SK-N-SH (cell line): ENCODE measurements around the gene CBLN2. TPM values are rescaled to one million over a fixed set of nuclear protein-coding genes. Genes with fewer than 3 reads are reported as not detected.

Experiments used
- CTCF ChIA-PET: fragments of 300-600, 350-600 bp; formaldehyde crosslinking; extraction: SDS; loops from one replicate; lab custom pipeline; 2021; lab: Yijun Ruan, JAX
- POLR2A ChIA-PET: fragments of 350-600 bp; sonication (Branson Sonifier 250); formaldehyde crosslinking; extraction: SDS; loops from one replicate; lab custom pipeline; 2020; ENCODE audit warnings: antibody characterized with exemption, inconsistent platforms; lab: Yijun Ruan, JAX
- DNase-seq: peaks from one replicate; pipeline ENCODE4 v3.0.0; 2012
- H2AFZ ChIP-seq: fragments of 200-600 bp; sonication (generic); 2 replicates; pipeline ENCODE4 v1.8.1; 2016; ENCODE audit warnings: antibody characterized with exemption, mild to moderate bottlenecking, low read depth
- H3F3A ChIP-seq: fragments of 200-600 bp; sonication (generic); replicated peaks from 2 replicates; pipeline ENCODE3; 2016; ENCODE audit warnings: antibody characterized with exemption, mild to moderate bottlenecking; ENCODE audit not compliant: insufficient read depth
- H3K27ac ChIP-seq, 2 experiments: fragments of 200-500 bp in 1 of 2; fragments of 200-600 bp in 1 of 2; sonication (Bioruptor generic) in 1 of 2; sonication (generic), shearing (Covaris generic) in 1 of 2; 2 replicates each; pipeline versions ENCODE4 v1.5.1 to v1.6.1; 2014 to 2016; ENCODE audit warnings: low read depth in 2 of 2, inconsistent platforms in 1 of 2, low read length in 1 of 2, mild to moderate bottlenecking in 1 of 2, mixed read lengths in 1 of 2
- H3K27me3 ChIP-seq: fragments of 200-600 bp; sonication (generic), shearing (Covaris generic); 2 replicates; pipeline ENCODE4 v1.6.1; 2016; ENCODE audit warnings: mixed run types; ENCODE audit not compliant: insufficient read depth
- H3K36me3 ChIP-seq, 2 experiments: fragments of 200-500 bp in 1 of 2; fragments of 200-600 bp in 1 of 2; sonication (Bioruptor generic) in 1 of 2; sonication (generic) in 1 of 2; replicated peaks in 1 of 2; 2 replicates each; pipeline versions ENCODE3 to v1.5.1; 2014 to 2016; ENCODE audit warnings: low read length in 1 of 2, mild to moderate bottlenecking in 1 of 2; ENCODE audit not compliant: insufficient read depth in 2 of 2, control insufficient read depth in 1 of 2
- H3K4me1 ChIP-seq, 2 experiments: fragments of 200-500 bp in 1 of 2; fragments of 200-600 bp in 1 of 2; sonication (Bioruptor generic) in 1 of 2; sonication (generic), shearing (Covaris generic) in 1 of 2; 2 replicates each; pipeline versions ENCODE4 v1.5.1 to v1.6.1; 2014 to 2016; ENCODE audit warnings: low read depth in 1 of 2, low read length in 1 of 2, mixed run types in 1 of 2; ENCODE audit not compliant: insufficient read depth in 2 of 2, control insufficient read depth in 1 of 2
- H3K4me2 ChIP-seq: fragments of 200-600 bp; sonication (generic), shearing (Covaris generic); 2 replicates; pipeline ENCODE4 v1.6.1; 2017; ENCODE audit warnings: mixed run types
- H3K4me3 ChIP-seq, 2 experiments: fragments of 200-500 bp in 1 of 2; fragments of 200-600 bp in 1 of 2; sonication (Bioruptor generic) in 1 of 2; sonication (generic), shearing (Covaris generic) in 1 of 2; 2 replicates each; pipeline versions ENCODE4 v1.5.1 to v1.8.1; 2014 to 2016; ENCODE audit warnings: low read depth in 2 of 2, inconsistent platforms in 1 of 2, low read length in 1 of 2, mild to moderate bottlenecking in 1 of 2, mixed read lengths in 1 of 2, moderate library complexity in 1 of 2
- H3K79me2 ChIP-seq: fragments of 200-600 bp; sonication (generic); 2 replicates; pipeline ENCODE4 v1.8.1; 2017; ENCODE audit warnings: mild to moderate bottlenecking; ENCODE audit not compliant: insufficient read depth
- H3K9ac ChIP-seq: fragments of 200-600 bp; sonication (generic); 2 replicates; pipeline ENCODE4 v1.6.1; 2017; ENCODE audit warnings: mixed run types
- H3K9me2 ChIP-seq: fragments of 200-600 bp; sonication (generic); 2 replicates; pipeline ENCODE4 v1.6.1; 2017; ENCODE audit warnings: mixed run types
- H3K9me3 ChIP-seq: fragments of 200-600 bp; sonication (generic); 2 replicates; pipeline ENCODE4 v1.6.1; 2017; ENCODE audit warnings: mixed run types, mild to moderate bottlenecking, moderate library complexity
- H4K20me1 ChIP-seq: fragments of 200-600 bp; sonication (generic); 2 replicates; pipeline ENCODE4 v1.6.1; 2017; ENCODE audit warnings: mild to moderate bottlenecking, mixed run types; ENCODE audit not compliant: insufficient read depth
- CHD2 ChIP-seq: fragments of 150-350 bp; IDR thresholded peaks from 2 replicates; pipeline ENCODE4 v1.6.1; 2018; ENCODE audit warnings: low read length; ENCODE audit not compliant: partially characterized antibody
- ELF1 ChIP-seq: IDR thresholded peaks from 2 replicates; pipeline ENCODE4 v1.4.0; 2012
- EP300 ChIP-seq, 2 experiments: IDR thresholded peaks; 2 replicates each; pipeline versions ENCODE4 v1.4.0 to v1.6.1; 2012; ENCODE audit warnings: borderline replicate concordance in 1 of 2, low read depth in 1 of 2, low read length in 1 of 2
- FOXM1 ChIP-seq: IDR thresholded peaks from 2 replicates; pipeline ENCODE4 v1.4.0; 2012; ENCODE audit warnings: low read depth, mild to moderate bottlenecking
- GABPA ChIP-seq: IDR thresholded peaks from 2 replicates; pipeline ENCODE4 v1.4.0; 2012; ENCODE audit warnings: low read depth, mild to moderate bottlenecking
- GATA2 ChIP-seq: sonication (generic); formaldehyde crosslinking; IDR thresholded peaks from 2 replicates; pipeline ENCODE4 v1.5.0; 2020; ENCODE audit warnings: mild to moderate bottlenecking, missing genetic modification reagents
- IRF3 ChIP-seq: fragments of 150-350 bp; IDR thresholded peaks from 2 replicates; pipeline ENCODE4 v1.6.1; 2016; ENCODE audit warnings: mild to moderate bottlenecking, low read depth, low read length
- MXI1 ChIP-seq: IDR thresholded peaks from 2 replicates; pipeline ENCODE4 v1.6.1; 2012; ENCODE audit warnings: mild to moderate bottlenecking, low read depth, low read length, improper control_type of control experiment
- POLR2AphosphoS5 ChIP-seq: IDR thresholded peaks from 2 replicates; pipeline ENCODE4 v1.6.1; 2012; ENCODE audit warnings: low read depth, low read length
- RAD21 ChIP-seq: IDR thresholded peaks from 2 replicates; pipeline ENCODE4 v1.6.1; 2012; ENCODE audit warnings: mild to moderate bottlenecking, low read length
- RCOR1 ChIP-seq: fragments of 150-350 bp; IDR thresholded peaks from 2 replicates; pipeline ENCODE4 v1.6.1; 2017; ENCODE audit warnings: antibody characterized with exemption, low read length
- REST ChIP-seq: IDR thresholded peaks from 2 replicates; pipeline ENCODE4 v1.6.1; 2012; ENCODE audit warnings: mild to moderate bottlenecking, low read depth, low read length, moderate library complexity
- SIN3A ChIP-seq: IDR thresholded peaks from 2 replicates; pipeline ENCODE4 v1.6.1; 2012; ENCODE audit warnings: low read depth, mild to moderate bottlenecking, low read length, moderate library complexity, borderline replicate concordance
- SMC3 ChIP-seq: IDR thresholded peaks from 2 replicates; pipeline ENCODE4 v1.6.1; 2012; ENCODE audit warnings: low read depth, low read length, improper control_type of control experiment
- TAF1 ChIP-seq: IDR thresholded peaks from 2 replicates; pipeline ENCODE4 v1.6.1; 2012; ENCODE audit warnings: low read depth, mild to moderate bottlenecking, low read length, moderate library complexity, borderline replicate concordance
- TEAD4 ChIP-seq: IDR thresholded peaks from 2 replicates; pipeline ENCODE4 v1.4.0; 2012; ENCODE audit warnings: mild to moderate bottlenecking, borderline replicate concordance; ENCODE audit not compliant: insufficient read depth
- USF1 ChIP-seq: IDR thresholded peaks from 2 replicates; pipeline ENCODE4 v1.4.0; 2012; ENCODE audit warnings: low read depth, borderline replicate concordance
- YY1 ChIP-seq: IDR thresholded peaks from 2 replicates; pipeline ENCODE4 v1.4.0; 2012; ENCODE audit warnings: low read depth, mild to moderate bottlenecking
- ZBTB33 ChIP-seq: IDR thresholded peaks from 2 replicates; pipeline ENCODE4 v1.4.0; 2012; ENCODE audit warnings: low read depth, borderline replicate concordance
- WGBS: methylation state at CpG from one replicate; pipeline ENCODE4 v1.1.6; 2017; ENCODE audit warnings: low lambda C conversion rate; 5-methylcytosine and 5-hydroxymethylcytosine counted together
- polyA plus RNA-seq, 3 experiments: library from polyadenylated mRNA; depleted of rRNA; stranded (reverse); fragments of >200 nt; gene quantifications; 2 replicates each; pipeline ENCODE4 v1.2.3, GENCODE V29; 2012

Gene CBLN2
- polyA plus RNA-seq, 1 of the 3 experiments (the other 2 are of a cell fraction) = 0.28 TPM

- Histone ChIP-seq H3K9me3 (no peaks in the 10 kb centered on the region), H3K4me3 (no peak overlapping the region), H4K20me1 (no peaks in the 10 kb centered on the region), H3F3A (no peaks in the 10 kb centered on the region), H3K36me3 (no peaks in the 10 kb centered on the region), H3K27ac (no peak overlapping the region), H3K79me2 (no peaks in the 10 kb centered on the region), H3K9me2 (no peaks in the 10 kb centered on the region), H2AFZ (no peak overlapping the region), H3K4me1 (no peaks in the 10 kb centered on the region), H3K27me3 (no peaks in the 10 kb centered on the region), H3K4me2 (no peak overlapping the region), H3K9ac (no peak overlapping the region)
- TF ChIP-seq SIN3A = no peak
- no peak for TF ChIP-seq RCOR1
- TF ChIP-seq EP300 (IDR thresholded peaks at IDR 0.05; ENCODE audit: borderline replicate concordance in 1 of 2, low read depth in 1 of 2, low read length in 1 of 2) = no peak
- no peak for TF ChIP-seq GATA2 (CRISPR knock-in tag)
- TF ChIP-seq YY1 = no peak
- TF ChIP-seq USF1 = no peak
- TF ChIP-seq GABPA = no peak
- TF ChIP-seq IRF3 = no peak
- TF ChIP-seq TEAD4 = no peak
- TF ChIP-seq FOXM1 = no peak
- no peak for TF ChIP-seq ELF1
- TF ChIP-seq ZBTB33 = no peak
- no peak for TF ChIP-seq MXI1
- TF ChIP-seq RAD21 = no peak
- no peak for TF ChIP-seq SMC3
- no peak for TF ChIP-seq CHD2
- TF ChIP-seq REST = no peak
- no peak for TF ChIP-seq TAF1
- TF ChIP-seq POLR2AphosphoS5 = no peak
- no peak for DNase-seq
- WGBS = 41% methylated on average over 1 of the region's 1 CpG
- CTCF ChIA-PET = no interaction called here
- POLR2A ChIA-PET = no interaction called here
These were observed 11.8 kb upstream of the CBLN2 start for GRCh38 chr18:72555968-72556367.
